ENCODE data around the gene GAA. TPM values are rescaled to one million over a fixed set of nuclear protein-coding genes. Genes with fewer than 3 reads are reported as not detected.

The GAA gene
- total RNA-seq, 4 donors from 2014 or later: 35.6 to 73.2 (median 47.4) TPM

- Histone ChIP-seq H3K27me3 (no peaks in the 10 kb centered on the region), H3K4me1 (peaks cover 0 to 5% (median 0%) of the 10 kb centered on the region in 3 donors), H3K36me3 (peaks cover 0 to 72% of the 10 kb centered on the region in 2 donors), H3K4me3 (no peak overlapping the region), H3K27ac (no peak overlapping the region), H3K9me3 (no peaks in the 10 kb centered on the region)
- no peak for ATAC-seq
- TF ChIP-seq POLR2AphosphoS5 (IDR thresholded peaks at IDR 0.05) (no peak), EP300 (IDR thresholded peaks at IDR 0.05) (no peak), POLR2A (IDR thresholded peaks at IDR 0.05) (no peak)
- TF ChIP-seq, protein P1, sequence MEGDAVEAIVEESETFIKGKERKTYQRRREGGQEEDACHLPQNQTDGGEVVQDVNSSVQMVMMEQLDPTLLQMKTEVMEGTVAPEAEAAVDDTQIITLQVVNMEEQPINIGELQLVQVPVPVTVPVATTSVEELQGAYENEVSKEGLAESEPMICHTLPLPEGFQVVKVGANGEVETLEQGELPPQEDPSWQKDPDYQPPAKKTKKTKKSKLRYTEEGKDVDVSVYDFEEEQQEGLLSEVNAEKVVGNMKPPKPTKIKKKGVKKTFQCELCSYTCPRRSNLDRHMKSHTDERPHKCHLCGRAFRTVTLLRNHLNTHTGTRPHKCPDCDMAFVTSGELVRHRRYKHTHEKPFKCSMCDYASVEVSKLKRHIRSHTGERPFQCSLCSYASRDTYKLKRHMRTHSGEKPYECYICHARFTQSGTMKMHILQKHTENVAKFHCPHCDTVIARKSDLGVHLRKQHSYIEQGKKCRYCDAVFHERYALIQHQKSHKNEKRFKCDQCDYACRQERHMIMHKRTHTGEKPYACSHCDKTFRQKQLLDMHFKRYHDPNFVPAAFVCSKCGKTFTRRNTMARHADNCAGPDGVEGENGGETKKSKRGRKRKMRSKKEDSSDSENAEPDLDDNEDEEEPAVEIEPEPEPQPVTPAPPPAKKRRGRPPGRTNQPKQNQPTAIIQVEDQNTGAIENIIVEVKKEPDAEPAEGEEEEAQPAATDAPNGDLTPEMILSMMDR (IDR thresholded peaks at IDR 0.05): no peak
- 100% methylated on average over 1 of the region's 13 CpGs; no CpG with 5 or more reads in 1 of the 2 donors for WGBS, 2 donors (ENCODE audit: low coverage in 1 of 2)
Observed at GRCh38 chr17:80109066-80109660, 7.8 kb downstream of the GAA start.

GRCh38 chr17:80109713-80110446 lies 8.5 kb downstream of the GAA start:
- Histone ChIP-seq H3K9me3 (no peaks in the 10 kb centered on the region), H3K4me3 (no peak overlapping the region), H3K27me3 (no peaks in the 10 kb centered on the region), H3K4me1 (peaks cover 0 to 5% (median 0%) of the 10 kb centered on the region in 3 donors), H3K27ac (no peak overlapping the region), H3K36me3 (peaks cover 0 to 72% of the 10 kb centered on the region in 2 donors)
- ATAC-seq: no peak
- TF ChIP-seq, protein P1 (IDR thresholded peaks at IDR 0.05): no peak
- 78 to 86% methylated on average over 13 to 14 of the region's 30 CpGs for WGBS, 2 donors (ENCODE audit: low coverage in 1 of 2)

- no peaks in the 10 kb centered on the region for H3K9me3 ChIP-seq
- no peak overlapping the region for H3K4me3 ChIP-seq
- H3K27ac ChIP-seq: no peak overlapping the region
- peaks cover 0 to 5% (median 0%) of the 10 kb centered on the region in 3 donors for H3K4me1 ChIP-seq
- peaks cover 0 to 72% of the 10 kb centered on the region in 2 donors for H3K36me3 ChIP-seq
- TF ChIP-seq POLR2A (IDR thresholded peaks at IDR 0.05) (no peak), EP300 (IDR thresholded peaks at IDR 0.05) (no peak), POLR2AphosphoS5 (IDR thresholded peaks at IDR 0.05) (no peak)
- TF ChIP-seq, protein P1 (IDR thresholded peaks at IDR 0.05): no peak
- no peak for ATAC-seq
- H3K27me3 ChIP-seq: no peaks in the 10 kb centered on the region
- no CpG with 5 or more reads among the region's 9 CpGs for WGBS, 2 donors (ENCODE audit: low coverage in 1 of 2)
Observed at GRCh38 chr17:80110447-80110812, 9.0 kb downstream of the GAA start.

DNA sequence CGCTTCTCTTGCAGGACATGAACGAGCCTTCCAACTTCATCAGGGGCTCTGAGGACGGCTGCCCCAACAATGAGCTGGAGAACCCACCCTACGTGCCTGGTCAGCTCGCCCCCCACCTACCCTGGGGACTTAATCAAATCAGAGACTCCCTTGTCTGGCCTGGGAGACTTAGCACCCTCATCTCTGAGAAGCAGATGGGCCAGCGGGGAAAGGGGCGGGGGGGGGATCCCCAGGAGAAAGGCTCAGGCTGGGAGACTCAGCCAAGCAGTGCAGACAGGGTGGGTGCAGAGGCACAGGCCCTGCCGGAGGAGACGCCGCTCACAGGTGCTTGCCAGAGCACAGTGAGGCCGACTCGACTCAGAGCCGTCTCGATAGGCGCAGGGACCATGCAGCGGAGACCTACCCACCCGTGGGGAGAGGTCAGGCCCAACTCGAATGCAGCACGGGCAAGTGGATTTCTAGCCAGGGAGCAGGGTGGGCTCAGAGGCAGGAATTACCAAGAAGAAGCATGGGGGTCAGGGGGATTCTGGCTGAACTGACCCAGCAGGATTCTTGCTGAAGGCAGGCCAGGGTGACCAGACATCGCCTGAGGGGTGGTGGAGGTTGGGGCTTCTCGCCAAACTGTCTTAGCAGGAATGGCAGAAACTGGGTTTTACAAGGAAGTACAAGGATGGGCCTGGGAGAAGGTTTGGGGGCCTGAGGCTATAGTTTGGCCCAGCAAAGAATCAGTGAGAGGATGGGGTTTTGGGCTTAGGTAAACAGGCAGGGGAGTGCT lies 9.7 kb downstream of the GAA start:
- no peaks in the 10 kb centered on the region for H3K4me1 ChIP-seq
- WGBS, 2 donors (ENCODE audit: low coverage in 1 of 2): 81 to 86% methylated on average over 7 to 8 of the region's 21 CpGs
- no peaks in the 10 kb centered on the region for H3K9me3 ChIP-seq
- no peak for ATAC-seq
- H3K36me3 ChIP-seq: peaks cover 0 to 70% of the 10 kb centered on the region in 2 donors
- H3K27me3 ChIP-seq: no peaks in the 10 kb centered on the region
- no peak overlapping the region for H3K4me3 ChIP-seq
- no peak for TF ChIP-seq POLR2A (IDR thresholded peaks at IDR 0.05)
- TF ChIP-seq, protein P1 (IDR thresholded peaks at IDR 0.05): no peak
- TF ChIP-seq POLR2AphosphoS5 (IDR thresholded peaks at IDR 0.05): no peak
- no peak for TF ChIP-seq EP300 (IDR thresholded peaks at IDR 0.05)
- no peak overlapping the region for H3K27ac ChIP-seq

All from gastroesophageal sphincter (tissue), 4 donors.